SK-N-SH (cell line): ENCODE measurements around the gene KIF15. TPM values are rescaled to one million over a fixed set of nuclear protein-coding genes. Genes with fewer than 3 reads are reported as not detected.

ENCODE experiments used
- CTCF ChIA-PET: fragments of 300-600, 350-600 bp; formaldehyde crosslinking; extraction: SDS; loops from one replicate; lab custom pipeline; 2021; lab: Yijun Ruan, JAX
- POLR2A ChIA-PET: fragments of 350-600 bp; sonication (Branson Sonifier 250); formaldehyde crosslinking; extraction: SDS; loops from one replicate; lab custom pipeline; 2020; ENCODE audit warnings: antibody characterized with exemption, inconsistent platforms; lab: Yijun Ruan, JAX
- DNase-seq: peaks from one replicate; pipeline ENCODE4 v3.0.0; 2012
- H2AFZ ChIP-seq: fragments of 200-600 bp; sonication (generic); 2 replicates; pipeline ENCODE4 v1.8.1; 2016; ENCODE audit warnings: antibody characterized with exemption, mild to moderate bottlenecking, low read depth
- H3F3A ChIP-seq: fragments of 200-600 bp; sonication (generic); replicated peaks from 2 replicates; pipeline ENCODE3; 2016; ENCODE audit warnings: antibody characterized with exemption, mild to moderate bottlenecking; ENCODE audit not compliant: insufficient read depth
- H3K27ac ChIP-seq, 2 experiments: fragments of 200-500 bp in 1 of 2; fragments of 200-600 bp in 1 of 2; sonication (Bioruptor generic) in 1 of 2; sonication (generic), shearing (Covaris generic) in 1 of 2; 2 replicates each; pipeline versions ENCODE4 v1.5.1 to v1.6.1; 2014 to 2016; ENCODE audit warnings: low read depth in 2 of 2, inconsistent platforms in 1 of 2, low read length in 1 of 2, mild to moderate bottlenecking in 1 of 2, mixed read lengths in 1 of 2
- H3K27me3 ChIP-seq: fragments of 200-600 bp; sonication (generic), shearing (Covaris generic); 2 replicates; pipeline ENCODE4 v1.6.1; 2016; ENCODE audit warnings: mixed run types; ENCODE audit not compliant: insufficient read depth
- H3K36me3 ChIP-seq, 2 experiments: fragments of 200-500 bp in 1 of 2; fragments of 200-600 bp in 1 of 2; sonication (Bioruptor generic) in 1 of 2; sonication (generic) in 1 of 2; replicated peaks in 1 of 2; 2 replicates each; pipeline versions ENCODE3 to v1.5.1; 2014 to 2016; ENCODE audit warnings: low read length in 1 of 2, mild to moderate bottlenecking in 1 of 2; ENCODE audit not compliant: insufficient read depth in 2 of 2, control insufficient read depth in 1 of 2
- H3K4me1 ChIP-seq, 2 experiments: fragments of 200-500 bp in 1 of 2; fragments of 200-600 bp in 1 of 2; sonication (Bioruptor generic) in 1 of 2; sonication (generic), shearing (Covaris generic) in 1 of 2; 2 replicates each; pipeline versions ENCODE4 v1.5.1 to v1.6.1; 2014 to 2016; ENCODE audit warnings: low read depth in 1 of 2, low read length in 1 of 2, mixed run types in 1 of 2; ENCODE audit not compliant: insufficient read depth in 2 of 2, control insufficient read depth in 1 of 2
- H3K4me2 ChIP-seq: fragments of 200-600 bp; sonication (generic), shearing (Covaris generic); 2 replicates; pipeline ENCODE4 v1.6.1; 2017; ENCODE audit warnings: mixed run types
- H3K4me3 ChIP-seq, 2 experiments: fragments of 200-500 bp in 1 of 2; fragments of 200-600 bp in 1 of 2; sonication (Bioruptor generic) in 1 of 2; sonication (generic), shearing (Covaris generic) in 1 of 2; 2 replicates each; pipeline versions ENCODE4 v1.5.1 to v1.8.1; 2014 to 2016; ENCODE audit warnings: low read depth in 2 of 2, inconsistent platforms in 1 of 2, low read length in 1 of 2, mild to moderate bottlenecking in 1 of 2, mixed read lengths in 1 of 2, moderate library complexity in 1 of 2
- H3K79me2 ChIP-seq: fragments of 200-600 bp; sonication (generic); 2 replicates; pipeline ENCODE4 v1.8.1; 2017; ENCODE audit warnings: mild to moderate bottlenecking; ENCODE audit not compliant: insufficient read depth
- H3K9ac ChIP-seq: fragments of 200-600 bp; sonication (generic); 2 replicates; pipeline ENCODE4 v1.6.1; 2017; ENCODE audit warnings: mixed run types
- H3K9me2 ChIP-seq: fragments of 200-600 bp; sonication (generic); 2 replicates; pipeline ENCODE4 v1.6.1; 2017; ENCODE audit warnings: mixed run types
- H3K9me3 ChIP-seq: fragments of 200-600 bp; sonication (generic); 2 replicates; pipeline ENCODE4 v1.6.1; 2017; ENCODE audit warnings: mixed run types, mild to moderate bottlenecking, moderate library complexity
- H4K20me1 ChIP-seq: fragments of 200-600 bp; sonication (generic); 2 replicates; pipeline ENCODE4 v1.6.1; 2017; ENCODE audit warnings: mild to moderate bottlenecking, mixed run types; ENCODE audit not compliant: insufficient read depth
- CTCF ChIP-seq: fragments of 200-600 bp; sonication (generic); IDR thresholded peaks from 2 replicates; pipeline ENCODE4 v1.6.1; 2017; ENCODE audit warnings: antibody characterized with exemption, mild to moderate bottlenecking, moderate library complexity
- FOSL2 ChIP-seq: IDR thresholded peaks from 2 replicates; pipeline ENCODE4 v1.4.0; 2012; ENCODE audit warnings: low read depth, mild to moderate bottlenecking, moderate library complexity, borderline replicate concordance
- GABPA ChIP-seq: IDR thresholded peaks from 2 replicates; pipeline ENCODE4 v1.4.0; 2012; ENCODE audit warnings: low read depth, mild to moderate bottlenecking
- GATA2 ChIP-seq: sonication (generic); formaldehyde crosslinking; IDR thresholded peaks from 2 replicates; pipeline ENCODE4 v1.5.0; 2020; ENCODE audit warnings: mild to moderate bottlenecking, missing genetic modification reagents
- IRF3 ChIP-seq: fragments of 150-350 bp; IDR thresholded peaks from 2 replicates; pipeline ENCODE4 v1.6.1; 2016; ENCODE audit warnings: mild to moderate bottlenecking, low read depth, low read length
- NFIC ChIP-seq: IDR thresholded peaks from 2 replicates; pipeline ENCODE4 v1.4.0; 2012; ENCODE audit warnings: borderline replicate concordance
- NRF1 ChIP-seq: IDR thresholded peaks from 2 replicates; pipeline ENCODE4 v1.6.1; 2012; ENCODE audit warnings: low read depth, mild to moderate bottlenecking, low read length
- RCOR1 ChIP-seq: fragments of 150-350 bp; IDR thresholded peaks from 2 replicates; pipeline ENCODE4 v1.6.1; 2017; ENCODE audit warnings: antibody characterized with exemption, low read length
- REST ChIP-seq: IDR thresholded peaks from 2 replicates; pipeline ENCODE4 v1.6.1; 2012; ENCODE audit warnings: mild to moderate bottlenecking, low read depth, low read length, moderate library complexity
- RFX5 ChIP-seq: IDR thresholded peaks from 2 replicates; pipeline ENCODE4 v1.6.1; 2012; ENCODE audit warnings: mild to moderate bottlenecking, improper control_type of control experiment, low read length
- RXRA ChIP-seq: IDR thresholded peaks from 2 replicates; pipeline ENCODE4 v1.4.0; 2012; ENCODE audit warnings: low read depth, mild to moderate bottlenecking, borderline replicate concordance
- SIN3A ChIP-seq: IDR thresholded peaks from 2 replicates; pipeline ENCODE4 v1.6.1; 2012; ENCODE audit warnings: low read depth, mild to moderate bottlenecking, low read length, moderate library complexity, borderline replicate concordance
- SMC3 ChIP-seq: IDR thresholded peaks from 2 replicates; pipeline ENCODE4 v1.6.1; 2012; ENCODE audit warnings: low read depth, low read length, improper control_type of control experiment
- USF1 ChIP-seq: IDR thresholded peaks from 2 replicates; pipeline ENCODE4 v1.4.0; 2012; ENCODE audit warnings: low read depth, borderline replicate concordance
- USF2 ChIP-seq: fragments of 150-350 bp; IDR thresholded peaks from 2 replicates; pipeline ENCODE4 v1.6.1; 2017; ENCODE audit warnings: antibody characterized with exemption, low read length, low read depth, borderline replicate concordance
- ZBTB33 ChIP-seq: IDR thresholded peaks from 2 replicates; pipeline ENCODE4 v1.4.0; 2012; ENCODE audit warnings: low read depth, borderline replicate concordance
- WGBS: methylation state at CpG from one replicate; pipeline ENCODE4 v1.1.6; 2017; ENCODE audit warnings: low lambda C conversion rate; 5-methylcytosine and 5-hydroxymethylcytosine counted together
- polyA plus RNA-seq, 3 experiments: library from polyadenylated mRNA; depleted of rRNA; stranded (reverse); fragments of >200 nt; gene quantifications; 2 replicates each; pipeline ENCODE4 v1.2.3, GENCODE V29; 2012
- TF ChIP-seq, protein P1 (sequence below): IDR thresholded peaks from 2 replicates; pipeline ENCODE4 v1.4.0; 2012; ENCODE audit warnings: low read depth

The KIF15 gene
- polyA plus RNA-seq, 1 of the 3 experiments (the other 2 are of a cell fraction) = 2.3 TPM

DNA sequence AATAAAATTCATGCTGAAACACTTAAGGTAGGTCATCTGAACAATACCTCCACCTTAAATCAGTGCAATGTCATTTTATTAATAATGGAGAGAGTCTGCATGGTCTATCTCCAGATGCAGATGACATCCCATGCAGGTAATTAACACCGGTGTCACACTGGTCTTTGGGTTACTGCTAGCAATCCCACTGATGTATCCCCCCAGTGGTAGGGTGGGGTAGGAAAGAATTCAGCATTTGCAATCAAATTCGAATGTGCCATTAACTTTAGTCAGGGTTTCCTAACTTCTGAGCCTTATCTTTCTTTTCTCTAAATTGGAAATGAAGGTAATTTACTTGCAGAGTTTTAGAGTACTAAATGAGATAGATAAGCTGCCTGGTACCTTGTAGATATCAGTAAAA, 44.4 kb downstream of the KIF15 start:
- Histone ChIP-seq H3K9me2 (no peaks in the 10 kb centered on the region), H3K27me3 (no peaks in the 10 kb centered on the region), H3K9ac (no peak overlapping the region), H3K4me2 (no peak overlapping the region), H3K27ac (no peak overlapping the region), H3K4me3 (no peak overlapping the region), H3F3A (peaks cover 8% of the 10 kb centered on the region), H4K20me1 (no peaks in the 10 kb centered on the region), H3K9me3 (no peaks in the 10 kb centered on the region), H3K79me2 (no peaks in the 10 kb centered on the region), H3K36me3 (peaks cover 34 to 49% of the 10 kb centered on the region in 2 experiments), H3K4me1 (no peaks in the 10 kb centered on the region), H2AFZ (no peak overlapping the region)
- DNase-seq = peak; percentile 20
- ChIA-PET CTCF (interaction anchor here (1.1 to 1.2 kb wide), 2 partner anchors 20 to 22 kb away, joined by 3 to 4 read pairs; no protein-coding TSS in a partner anchor), POLR2A (no interaction called here)
- 41% methylated on average over 2 of the region's 2 CpGs for WGBS
- TF ChIP-seq GATA2 = no peak
- no peak for TF ChIP-seq ZBTB33
- TF ChIP-seq FOSL2 = no peak
- no peak for TF ChIP-seq RCOR1
- no peak for TF ChIP-seq RXRA
- no peak for TF ChIP-seq SMC3
- TF ChIP-seq CTCF = no peak
- TF ChIP-seq SIN3A = no peak
- no peak for TF ChIP-seq NFIC
- TF ChIP-seq NRF1 = no peak
- no peak for TF ChIP-seq GABPA
- no peak for TF ChIP-seq REST
- TF ChIP-seq USF1 = no peak
- no peak for TF ChIP-seq RFX5
- TF ChIP-seq USF2 = no peak
- TF ChIP-seq, protein P1, sequence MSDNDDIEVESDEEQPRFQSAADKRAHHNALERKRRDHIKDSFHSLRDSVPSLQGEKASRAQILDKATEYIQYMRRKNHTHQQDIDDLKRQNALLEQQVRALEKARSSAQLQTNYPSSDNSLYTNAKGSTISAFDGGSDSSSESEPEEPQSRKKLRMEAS = no peak
- no peak for TF ChIP-seq IRF3
